ENCODE data around the gene USP22. TPM values are rescaled to one million over a fixed set of nuclear protein-coding genes. Genes with fewer than 3 reads are reported as not detected.
A peak's percentile ranks its signal among the peaks of the same experiment; 100 is the strongest.

The USP22 gene
- total and polyA plus RNA-seq, 2 experiments from 2014 or later = 68.9 to 296 TPM

- no peaks in the 10 kb centered on the region for H3K27me3 ChIP-seq (ENCODE audit: insufficient read depth)
- peaks cover 77% of the 10 kb centered on the region for H4K20me1 ChIP-seq (replicated peaks; ENCODE audit: insufficient read depth)
- ATAC-seq = no peak
- H3K27me3 Mint-ChIP-seq (ENCODE audit: insufficient read depth, low read depth, poor library complexity) = peaks cover 9% of the 10 kb centered on the region
- H3K4me1 Mint-ChIP-seq = peaks cover 59% of the 10 kb centered on the region
- TF ChIP-seq ETS1 (IDR thresholded peaks at IDR 0.05) = no peak
- TF ChIP-seq ZNF462 (CRISPR knock-in tag; IDR thresholded peaks at IDR 0.05) = no peak
- TF ChIP-seq POLR2AphosphoS5 (IDR thresholded peaks at IDR 0.05; ENCODE audit: low read depth) = no peak
- TF ChIP-seq ZNF114 (CRISPR knock-in tag; IDR thresholded peaks at IDR 0.05) = no peak
- TF ChIP-seq EZH2 (IDR thresholded peaks at IDR 0.05; ENCODE audit: low read depth, unreplicated experiment) = no peak
- no peak for TF ChIP-seq NANOG (IDR thresholded peaks at IDR 0.05; ENCODE audit: borderline replicate concordance)
- TF ChIP-seq STAT1 (IDR thresholded peaks at IDR 0.05; ENCODE audit: unreplicated experiment) = no peak
- TF ChIP-seq ZNF331 (CRISPR knock-in tag; IDR thresholded peaks at IDR 0.05; ENCODE audit: low read depth) = no peak
- no peak for TF ChIP-seq EZH2phosphoT487 (IDR thresholded peaks at IDR 0.05; ENCODE audit: unreplicated experiment)
- TF ChIP-seq REST (IDR thresholded peaks at IDR 0.05; ENCODE audit: unreplicated experiment) = no peak
- TF ChIP-seq CREB1 (CRISPR knock-in tag; IDR thresholded peaks at IDR 0.05; ENCODE audit: low read depth) = no peak
- no peak for TF ChIP-seq JUNB (IDR thresholded peaks at IDR 0.05; ENCODE audit: unreplicated experiment)
- TF ChIP-seq CTCF (conservative IDR thresholded peaks at IDR 0.05; ENCODE audit: low read depth in 2 of 2) = no peak
- H3K9me3 Mint-ChIP-seq = no peaks in the 10 kb centered on the region
- peaks cover 15% of the 10 kb centered on the region for H3K36me3 ChIP-seq (ENCODE audit: insufficient read depth)
- peaks cover 70% of the 10 kb centered on the region for H3K4me1 ChIP-seq (ENCODE audit: insufficient read depth)
- DNase-seq (ENCODE audit: low spot score) = no peak
- H3F3A ChIP-seq (replicated peaks; ENCODE audit: low read depth) = peaks cover 8% of the 10 kb centered on the region; the same call in 1 of the 2 replicates
- H3K27ac ChIP-seq (ENCODE audit: low read depth) = peak overlapping the region; percentile 68; the same call in 1 of the 2 replicates
- peak overlapping the region; percentile 7; the same call in 1 of the 2 replicates for H3K4me3 ChIP-seq
- peak overlapping the region; percentile 59 for H3K4me2 ChIP-seq
- peak overlapping the region; percentile 23 for H3K4me3 Mint-ChIP-seq
- no peak overlapping the region for H2AFZ ChIP-seq
- peaks cover 99% of the 10 kb centered on the region for H3K79me2 ChIP-seq (replicated peaks; ENCODE audit: insufficient read depth)
- H3K9me2 ChIP-seq (ENCODE audit: insufficient read depth) = no peaks in the 10 kb centered on the region
- peaks cover 58% of the 10 kb centered on the region for H3K36me3 Mint-ChIP-seq (ENCODE audit: low read depth)
- H3K27ac Mint-ChIP-seq = no peak overlapping the region
Measured at GRCh38 chr17:21036361-21036881, 6.4 kb downstream of the USP22 start.

Data from GM23338 (cell line).